ENCODE results near the gene MARCHF7. TPM values are rescaled to one million over a fixed set of nuclear protein-coding genes. Genes with fewer than 3 reads are reported as not detected.

MARCHF7 gene
- total and polyA plus RNA-seq, 2 of the 13 experiments (the other 11 are each of a cell fraction or from before 2014, with no cell fraction given), result 32.8 to 88.5 TPM

DNA sequence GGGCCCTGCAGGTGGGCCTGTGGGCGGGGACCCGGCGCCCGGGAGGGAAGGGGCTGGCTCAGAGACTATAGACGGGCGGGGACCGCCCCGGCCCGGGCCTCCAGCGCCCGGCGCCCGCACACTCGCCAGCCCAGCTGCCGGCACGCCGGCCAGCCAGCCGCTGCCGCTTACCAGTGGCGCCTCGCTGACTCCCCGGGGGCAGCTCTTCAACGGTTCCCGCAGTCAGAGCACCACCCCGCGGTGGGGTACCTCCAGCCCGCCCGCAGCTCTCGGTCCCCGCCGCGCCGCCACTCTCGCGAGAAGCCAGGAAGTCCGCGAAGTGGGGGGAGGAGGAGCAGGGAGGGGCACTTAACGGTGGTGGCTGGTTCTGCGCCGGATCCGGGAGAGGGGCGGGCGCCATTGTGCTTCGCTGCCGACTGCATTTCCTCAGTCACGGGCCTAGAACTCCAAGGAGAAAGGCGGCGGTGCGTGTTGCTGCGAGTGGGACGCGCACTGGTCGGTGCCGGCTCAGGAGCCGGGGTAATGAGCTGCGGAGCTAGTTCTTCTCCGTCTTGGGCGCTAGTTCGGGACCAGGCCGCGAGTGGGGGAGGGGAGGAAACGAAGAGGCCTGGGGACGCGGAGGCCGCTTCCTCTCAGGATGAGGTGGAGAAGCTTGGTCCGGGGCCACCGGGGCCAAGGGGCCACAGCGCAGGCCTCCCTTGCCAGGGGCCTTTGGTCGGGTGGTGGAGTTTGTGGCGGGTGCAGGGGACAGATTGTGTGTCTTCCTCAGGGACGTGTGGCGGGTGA is at the start of gene MARCHF7 (continued):
- TF ChIP-seq, protein P1, sequence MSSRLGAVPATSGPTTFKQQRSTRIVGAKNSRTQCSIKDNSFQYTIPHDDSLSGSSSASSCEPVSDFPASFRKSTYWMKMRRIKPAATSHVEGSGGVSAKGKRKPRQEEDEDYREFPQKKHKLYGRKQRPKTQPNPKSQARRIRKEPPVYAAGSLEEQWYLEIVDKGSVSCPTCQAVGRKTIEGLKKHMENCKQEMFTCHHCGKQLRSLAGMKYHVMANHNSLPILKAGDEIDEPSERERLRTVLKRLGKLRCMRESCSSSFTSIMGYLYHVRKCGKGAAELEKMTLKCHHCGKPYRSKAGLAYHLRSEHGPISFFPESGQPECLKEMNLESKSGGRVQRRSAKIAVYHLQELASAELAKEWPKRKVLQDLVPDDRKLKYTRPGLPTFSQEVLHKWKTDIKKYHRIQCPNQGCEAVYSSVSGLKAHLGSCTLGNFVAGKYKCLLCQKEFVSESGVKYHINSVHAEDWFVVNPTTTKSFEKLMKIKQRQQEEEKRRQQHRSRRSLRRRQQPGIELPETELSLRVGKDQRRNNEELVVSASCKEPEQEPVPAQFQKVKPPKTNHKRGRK (CRISPR knock-in tag; IDR thresholded peaks at IDR 0.05), result peak; percentile 85; the same call in 1 of the 2 replicates
- TF ChIP-seq, protein P2, sequence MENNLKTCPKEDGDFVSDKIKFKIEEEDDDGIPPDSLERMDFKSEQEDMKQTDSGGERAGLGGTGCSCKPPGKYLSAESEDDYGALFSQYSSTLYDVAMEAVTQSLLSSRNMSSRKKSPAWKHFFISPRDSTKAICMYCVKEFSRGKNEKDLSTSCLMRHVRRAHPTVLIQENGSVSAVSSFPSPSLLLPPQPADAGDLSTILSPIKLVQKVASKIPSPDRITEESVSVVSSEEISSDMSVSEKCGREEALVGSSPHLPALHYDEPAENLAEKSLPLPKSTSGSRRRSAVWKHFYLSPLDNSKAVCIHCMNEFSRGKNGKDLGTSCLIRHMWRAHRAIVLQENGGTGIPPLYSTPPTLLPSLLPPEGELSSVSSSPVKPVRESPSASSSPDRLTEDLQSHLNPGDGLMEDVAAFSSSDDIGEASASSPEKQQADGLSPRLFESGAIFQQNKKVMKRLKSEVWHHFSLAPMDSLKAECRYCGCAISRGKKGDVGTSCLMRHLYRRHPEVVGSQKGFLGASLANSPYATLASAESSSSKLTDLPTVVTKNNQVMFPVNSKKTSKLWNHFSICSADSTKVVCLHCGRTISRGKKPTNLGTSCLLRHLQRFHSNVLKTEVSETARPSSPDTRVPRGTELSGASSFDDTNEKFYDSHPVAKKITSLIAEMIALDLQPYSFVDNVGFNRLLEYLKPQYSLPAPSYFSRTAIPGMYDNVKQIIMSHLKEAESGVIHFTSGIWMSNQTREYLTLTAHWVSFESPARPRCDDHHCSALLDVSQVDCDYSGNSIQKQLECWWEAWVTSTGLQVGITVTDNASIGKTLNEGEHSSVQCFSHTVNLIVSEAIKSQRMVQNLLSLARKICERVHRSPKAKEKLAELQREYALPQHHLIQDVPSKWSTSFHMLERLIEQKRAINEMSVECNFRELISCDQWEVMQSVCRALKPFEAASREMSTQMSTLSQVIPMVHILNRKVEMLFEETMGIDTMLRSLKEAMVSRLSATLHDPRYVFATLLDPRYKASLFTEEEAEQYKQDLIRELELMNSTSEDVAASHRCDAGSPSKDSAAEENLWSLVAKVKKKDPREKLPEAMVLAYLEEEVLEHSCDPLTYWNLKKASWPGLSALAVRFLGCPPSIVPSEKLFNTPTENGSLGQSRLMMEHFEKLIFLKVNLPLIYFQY (CRISPR knock-in tag; IDR thresholded peaks at IDR 0.05; ENCODE audit: borderline replicate concordance), result peak; percentile 79
- TF ChIP-seq ZNF530 (CRISPR knock-in tag; IDR thresholded peaks at IDR 0.05; ENCODE audit: low read depth) (no peak), MTF1 (CRISPR knock-in tag; IDR thresholded peaks at IDR 0.05) (peak; percentile 51; the same call in 1 of the 2 replicates), DPF2 (CRISPR knock-in tag; IDR thresholded peaks at IDR 0.05; ENCODE audit: borderline replicate concordance, low read depth) (no peak; the same call in 1 of the 2 replicates), ZNF615 (CRISPR knock-in tag; IDR thresholded peaks at IDR 0.05; ENCODE audit: borderline replicate concordance) (peak; percentile 98), KMT2A (CRISPR knock-in tag; IDR thresholded peaks at IDR 0.05) (peak; percentile 98), GABPB1 (CRISPR knock-in tag; IDR thresholded peaks at IDR 0.05) (peak; percentile 90), JARID2 (CRISPR knock-in tag; IDR thresholded peaks at IDR 0.05; ENCODE audit: insufficient replicate concordance) (peak; percentile 98)
- TF ChIP-seq, protein P3, sequence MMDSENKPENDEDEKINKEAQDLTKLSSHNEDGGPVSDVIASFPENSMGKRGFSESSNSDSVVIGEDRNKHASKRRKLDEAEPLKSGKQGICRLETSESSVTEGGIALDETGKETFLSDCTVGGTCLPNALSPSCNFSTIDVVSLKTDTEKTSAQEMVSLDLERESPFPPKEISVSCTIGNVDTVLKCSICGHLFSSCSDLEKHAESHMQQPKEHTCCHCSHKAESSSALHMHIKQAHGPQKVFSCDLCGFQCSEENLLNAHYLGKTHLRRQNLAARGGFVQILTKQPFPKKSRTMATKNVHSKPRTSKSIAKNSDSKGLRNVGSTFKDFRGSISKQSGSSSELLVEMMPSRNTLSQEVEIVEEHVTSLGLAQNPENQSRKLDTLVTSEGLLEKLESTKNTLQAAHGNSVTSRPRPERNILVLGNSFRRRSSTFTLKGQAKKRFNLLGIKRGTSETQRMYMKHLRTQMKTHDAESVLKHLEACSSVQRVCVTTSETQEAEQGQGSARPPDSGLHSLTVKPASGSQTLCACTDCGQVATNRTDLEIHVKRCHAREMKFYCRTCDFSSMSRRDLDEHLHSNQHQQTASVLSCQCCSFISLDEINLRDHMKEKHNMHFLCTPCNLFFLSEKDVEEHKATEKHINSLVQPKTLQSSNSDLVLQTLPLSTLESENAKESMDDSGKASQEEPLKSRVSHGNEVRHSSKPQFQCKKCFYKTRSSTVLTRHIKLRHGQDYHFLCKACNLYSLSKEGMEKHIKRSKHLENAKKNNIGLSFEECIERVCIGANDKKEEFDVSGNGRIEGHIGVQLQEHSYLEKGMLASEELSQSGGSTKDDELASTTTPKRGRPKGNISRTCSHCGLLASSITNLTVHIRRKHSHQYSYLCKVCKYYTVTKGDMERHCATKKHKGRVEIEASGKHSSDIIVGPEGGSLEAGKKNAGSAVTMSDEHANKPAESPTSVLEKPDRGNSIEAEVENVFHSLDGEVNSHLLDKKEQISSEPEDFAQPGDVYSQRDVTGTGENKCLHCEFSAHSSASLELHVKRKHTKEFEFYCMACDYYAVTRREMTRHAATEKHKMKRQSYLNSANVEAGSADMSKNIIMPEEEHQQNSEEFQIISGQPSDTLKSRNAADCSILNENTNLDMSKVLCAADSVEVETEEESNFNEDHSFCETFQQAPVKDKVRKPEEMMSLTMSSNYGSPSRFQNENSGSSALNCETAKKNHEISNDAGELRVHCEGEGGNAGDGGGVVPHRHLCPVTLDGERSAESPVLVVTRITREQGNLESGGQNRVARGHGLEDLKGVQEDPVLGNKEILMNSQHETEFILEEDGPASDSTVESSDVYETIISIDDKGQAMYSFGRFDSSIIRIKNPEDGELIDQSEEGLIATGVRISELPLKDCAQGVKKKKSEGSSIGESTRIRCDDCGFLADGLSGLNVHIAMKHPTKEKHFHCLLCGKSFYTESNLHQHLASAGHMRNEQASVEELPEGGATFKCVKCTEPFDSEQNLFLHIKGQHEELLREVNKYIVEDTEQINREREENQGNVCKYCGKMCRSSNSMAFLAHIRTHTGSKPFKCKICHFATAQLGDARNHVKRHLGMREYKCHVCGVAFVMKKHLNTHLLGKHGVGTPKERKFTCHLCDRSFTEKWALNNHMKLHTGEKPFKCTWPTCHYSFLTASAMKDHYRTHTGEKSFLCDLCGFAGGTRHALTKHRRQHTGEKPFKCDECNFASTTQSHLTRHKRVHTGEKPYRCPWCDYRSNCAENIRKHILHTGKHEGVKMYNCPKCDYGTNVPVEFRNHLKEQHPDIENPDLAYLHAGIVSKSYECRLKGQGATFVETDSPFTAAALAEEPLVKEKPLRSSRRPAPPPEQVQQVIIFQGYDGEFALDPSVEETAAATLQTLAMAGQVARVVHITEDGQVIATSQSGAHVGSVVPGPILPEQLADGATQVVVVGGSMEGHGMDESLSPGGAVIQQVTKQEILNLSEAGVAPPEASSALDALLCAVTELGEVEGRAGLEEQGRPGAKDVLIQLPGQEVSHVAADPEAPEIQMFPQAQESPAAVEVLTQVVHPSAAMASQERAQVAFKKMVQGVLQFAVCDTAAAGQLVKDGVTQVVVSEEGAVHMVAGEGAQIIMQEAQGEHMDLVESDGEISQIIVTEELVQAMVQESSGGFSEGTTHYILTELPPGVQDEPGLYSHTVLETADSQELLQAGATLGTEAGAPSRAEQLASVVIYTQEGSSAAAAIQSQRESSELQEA (CRISPR knock-in tag; IDR thresholded peaks at IDR 0.05; ENCODE audit: not compliant biosample characterization), result peak; percentile 95
- TF ChIP-seq, protein P4, sequence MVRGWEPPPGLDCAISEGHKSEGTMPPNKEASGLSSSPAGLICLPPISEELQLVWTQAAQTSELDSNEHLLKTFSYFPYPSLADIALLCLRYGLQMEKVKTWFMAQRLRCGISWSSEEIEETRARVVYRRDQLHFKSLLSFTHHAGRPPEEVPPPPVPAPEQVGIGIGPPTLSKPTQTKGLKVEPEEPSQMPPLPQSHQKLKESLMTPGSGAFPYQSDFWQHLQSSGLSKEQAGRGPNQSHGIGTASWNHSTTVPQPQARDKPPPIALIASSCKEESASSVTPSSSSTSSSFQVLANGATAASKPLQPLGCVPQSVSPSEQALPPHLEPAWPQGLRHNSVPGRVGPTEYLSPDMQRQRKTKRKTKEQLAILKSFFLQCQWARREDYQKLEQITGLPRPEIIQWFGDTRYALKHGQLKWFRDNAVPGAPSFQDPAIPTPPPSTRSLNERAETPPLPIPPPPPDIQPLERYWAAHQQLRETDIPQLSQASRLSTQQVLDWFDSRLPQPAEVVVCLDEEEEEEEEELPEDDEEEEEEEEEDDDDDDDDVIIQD (CRISPR knock-in tag; IDR thresholded peaks at IDR 0.05; ENCODE audit: low read depth), result peak; percentile 95
